HepG2 (cell line): ENCODE data around the gene GPSM1. TPM values are rescaled to one million over a fixed set of nuclear protein-coding genes. Genes with fewer than 3 reads are reported as not detected.
A peak's percentile ranks its signal among the peaks of the same experiment; 100 is the strongest.

Source experiments
- AHR ChIP-seq: IDR thresholded peaks from 2 replicates; pipeline ENCODE4 v1.6.1; 2018; ENCODE audit warnings: missing genetic modification reagents, missing compliant biosample characterization
- CBFB ChIP-seq: sonication (generic); formaldehyde crosslinking; IDR thresholded peaks from 2 replicates; pipeline ENCODE4 v1.4.0; 2020; ENCODE audit warnings: missing genetic modification reagents
- CBX2 ChIP-seq, 2 experiments: fragments of 200-600 bp in 1 of 2; sonication (generic); formaldehyde crosslinking in 1 of 2; IDR thresholded peaks; 2 replicates each; pipeline versions ENCODE4 v1.7.0 to v1.8.1; 2018 to 2022; ENCODE audit warnings: low read depth in 2 of 2, low read length in 1 of 2, mild to moderate bottlenecking in 1 of 2, missing genetic modification reagents in 1 of 2
- HDAC1 ChIP-seq: sonication (generic); formaldehyde crosslinking; IDR thresholded peaks from 2 replicates; pipeline ENCODE4 v1.5.1; 2020; ENCODE audit warnings: mild to moderate bottlenecking, missing genetic modification reagents
- HNF4G ChIP-seq, 2 experiments: sonication (generic) in 1 of 2; formaldehyde crosslinking in 1 of 2; IDR thresholded peaks; 2 replicates each; pipeline versions ENCODE4 v1.4.0 to v1.6.1; 2011 to 2020; ENCODE audit warnings: borderline replicate concordance in 2 of 2, low read depth in 2 of 2, mild to moderate bottlenecking in 2 of 2, low read length in 1 of 2, missing genetic modification reagents in 1 of 2, moderate library complexity in 1 of 2
- LBX2 ChIP-seq: sonication (generic); formaldehyde crosslinking; IDR thresholded peaks from 2 replicates; pipeline ENCODE4 v1.5.0; 2020; ENCODE audit warnings: missing genetic modification reagents, mild to moderate bottlenecking, borderline replicate concordance
- MNT ChIP-seq: fragments of 450-650 bp; IDR thresholded peaks from 2 replicates; pipeline ENCODE4 v1.6.1; 2016
- NAIF1 ChIP-seq: sonication (generic); formaldehyde crosslinking; IDR thresholded peaks from 2 replicates; pipeline ENCODE4 v1.5.0; 2020; ENCODE audit warnings: mild to moderate bottlenecking, missing genetic modification reagents, borderline replicate concordance
- NCOA5 ChIP-seq: sonication (generic); formaldehyde crosslinking; IDR thresholded peaks from 2 replicates; pipeline ENCODE4 v1.4.0; 2020; ENCODE audit warnings: missing genetic modification reagents
- SALL1 ChIP-seq: sonication (generic); formaldehyde crosslinking; IDR thresholded peaks from 2 replicates; pipeline ENCODE4 v1.8.0; 2022; ENCODE audit warnings: mild to moderate bottlenecking, missing genetic modification reagents
- SIN3A ChIP-seq: IDR thresholded peaks from 2 replicates; pipeline ENCODE4 v1.6.1; 2011; ENCODE audit warnings: low read depth, mild to moderate bottlenecking, control low read depth, low read length, borderline replicate concordance
- TGIF2 ChIP-seq: IDR thresholded peaks from 2 replicates; pipeline ENCODE4 v1.6.1; 2016; ENCODE audit warnings: control low read depth, missing compliant biosample characterization
- ZFP62 ChIP-seq: sonication (generic); formaldehyde crosslinking; IDR thresholded peaks from 2 replicates; pipeline ENCODE4 v1.4.0; 2020; ENCODE audit warnings: missing genetic modification reagents
- ZNF20 ChIP-seq: sonication (generic); formaldehyde crosslinking; IDR thresholded peaks from 2 replicates; pipeline ENCODE4 v1.4.0; 2020; ENCODE audit warnings: mild to moderate bottlenecking, moderate library complexity, missing genetic modification reagents
- ZNF205 ChIP-seq: IDR thresholded peaks from 2 replicates; pipeline ENCODE4 v1.6.1; 2018; ENCODE audit warnings: missing biosample characterization, missing genetic modification reagents
- ZNF33B ChIP-seq: sonication (generic); formaldehyde crosslinking; IDR thresholded peaks from 2 replicates; pipeline ENCODE4 v1.5.1; 2020; ENCODE audit warnings: mild to moderate bottlenecking, missing genetic modification reagents
- ZNF484 ChIP-seq: sonication (generic); formaldehyde crosslinking; IDR thresholded peaks from 2 replicates; pipeline ENCODE4 v1.5.1; 2020; ENCODE audit warnings: mild to moderate bottlenecking, low read depth, missing genetic modification reagents, borderline replicate concordance
- ZNF607 ChIP-seq: sonication (generic); formaldehyde crosslinking; IDR thresholded peaks from 2 replicates; pipeline ENCODE4 v1.5.1; 2020; ENCODE audit warnings: missing genetic modification reagents, mild to moderate bottlenecking, borderline replicate concordance
- ZNF629 ChIP-seq: sonication (generic); formaldehyde crosslinking; conservative IDR thresholded peaks from 2 replicates; pipeline ENCODE4 v1.5.0; 2020; ENCODE audit warnings: missing genetic modification reagents
- ZSCAN20 ChIP-seq: sonication (generic); formaldehyde crosslinking; IDR thresholded peaks from 2 replicates; pipeline ENCODE4 v1.4.0; 2020; ENCODE audit warnings: missing genetic modification reagents, mild to moderate bottlenecking, borderline replicate concordance
- polyA plus RNA-seq, 8 experiments: library from polyadenylated mRNA; depleted of rRNA in 3 of 8; stranded (reverse) in 7 of 8; unstranded in 1 of 8; fragments of >200 nt; fragmentation: Illumina TruSeq in 4 of 8; extraction: Trizol in 4 of 8; gene quantifications; 2 replicates each; pipeline versions ENCODE4 v1.2.1 to v1.2.3, GENCODE V29; 2011 to 2016; ENCODE audit warnings: low read depth in 4 of 8, missing spikeins in 1 of 8, mixed read lengths in 1 of 8; ENCODE audit not compliant: insufficient read depth in 1 of 8
- total RNA-seq, 5 experiments: library from RNA; depleted of rRNA; stranded (reverse); fragments of >200 nt; fragmentation: Illumina TruSeq; extraction: Trizol; gene quantifications; 2 replicates each; pipeline ENCODE4 v1.2.3, GENCODE V29; 2016; ENCODE audit warnings: low read depth in 1 of 5
- TF ChIP-seq, protein P1 (sequence below): sonication (generic); formaldehyde crosslinking; IDR thresholded peaks from 2 replicates; pipeline ENCODE4 v1.4.0; 2020; ENCODE audit warnings: missing genetic modification reagents
- TF ChIP-seq, protein P2 (sequence below): sonication (generic); formaldehyde crosslinking; IDR thresholded peaks from 2 replicates; pipeline ENCODE4 v1.8.1; 2023; ENCODE audit warnings: mild to moderate bottlenecking, inconsistent platforms, moderate library complexity, missing genetic modification reagents, borderline replicate concordance
- TF ChIP-seq, protein P3 (sequence below): sonication (generic); formaldehyde crosslinking; IDR thresholded peaks from 2 replicates; pipeline ENCODE4 v1.5.1; 2020; ENCODE audit warnings: mild to moderate bottlenecking, missing genetic modification reagents, borderline replicate concordance

The GPSM1 gene
- total and polyA plus RNA-seq, 2 of the 13 experiments (the other 11 are each of a cell fraction or from before 2014, with no cell fraction given): 1.0 to 2.4 TPM

- TF ChIP-seq CBX2 (IDR thresholded peaks at IDR 0.05; ENCODE audit: low read depth, low read length) (no peak), CBX2 (CRISPR knock-in tag; IDR thresholded peaks at IDR 0.05; ENCODE audit: low read depth) (no peak), ZNF33B (no peak), NAIF1 (CRISPR knock-in tag) (no peak), MNT (no peak), HDAC1 (CRISPR knock-in tag) (no peak), AHR (CRISPR knock-in tag) (0 out of 2 replicates have a peak, but pooled peaks have one; percentile 20), HNF4G (IDR thresholded peaks at IDR 0.05; ENCODE audit: borderline replicate concordance, low read depth, low read length) (no peak), HNF4G (CRISPR knock-in tag; IDR thresholded peaks at IDR 0.05; ENCODE audit: borderline replicate concordance, low read depth) (no peak), ZNF484 (CRISPR knock-in tag) (no peak), ZSCAN20 (CRISPR knock-in tag) (peak; percentile 32; the same call in 1 of the 2 replicates), LBX2 (CRISPR knock-in tag) (no peak), ZNF607 (CRISPR knock-in tag) (no peak), ZNF629 (CRISPR knock-in tag) (no peak), TGIF2 (0 out of 2 replicates have a peak, but pooled peaks have one; percentile 43), SIN3A (no peak), SALL1 (peak; percentile 6; the same call in 1 of the 2 replicates), NCOA5 (CRISPR knock-in tag) (no peak), ZNF20 (CRISPR knock-in tag) (no peak), CBFB (CRISPR knock-in tag) (no peak), ZNF205 (CRISPR knock-in tag) (no peak), ZFP62 (CRISPR knock-in tag) (no peak)
- TF ChIP-seq, protein P1, sequence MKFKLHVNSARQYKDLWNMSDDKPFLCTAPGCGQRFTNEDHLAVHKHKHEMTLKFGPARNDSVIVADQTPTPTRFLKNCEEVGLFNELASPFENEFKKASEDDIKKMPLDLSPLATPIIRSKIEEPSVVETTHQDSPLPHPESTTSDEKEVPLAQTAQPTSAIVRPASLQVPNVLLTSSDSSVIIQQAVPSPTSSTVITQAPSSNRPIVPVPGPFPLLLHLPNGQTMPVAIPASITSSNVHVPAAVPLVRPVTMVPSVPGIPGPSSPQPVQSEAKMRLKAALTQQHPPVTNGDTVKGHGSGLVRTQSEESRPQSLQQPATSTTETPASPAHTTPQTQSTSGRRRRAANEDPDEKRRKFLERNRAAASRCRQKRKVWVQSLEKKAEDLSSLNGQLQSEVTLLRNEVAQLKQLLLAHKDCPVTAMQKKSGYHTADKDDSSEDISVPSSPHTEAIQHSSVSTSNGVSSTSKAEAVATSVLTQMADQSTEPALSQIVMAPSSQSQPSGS (CRISPR knock-in tag): no peak
- TF ChIP-seq, protein P2, sequence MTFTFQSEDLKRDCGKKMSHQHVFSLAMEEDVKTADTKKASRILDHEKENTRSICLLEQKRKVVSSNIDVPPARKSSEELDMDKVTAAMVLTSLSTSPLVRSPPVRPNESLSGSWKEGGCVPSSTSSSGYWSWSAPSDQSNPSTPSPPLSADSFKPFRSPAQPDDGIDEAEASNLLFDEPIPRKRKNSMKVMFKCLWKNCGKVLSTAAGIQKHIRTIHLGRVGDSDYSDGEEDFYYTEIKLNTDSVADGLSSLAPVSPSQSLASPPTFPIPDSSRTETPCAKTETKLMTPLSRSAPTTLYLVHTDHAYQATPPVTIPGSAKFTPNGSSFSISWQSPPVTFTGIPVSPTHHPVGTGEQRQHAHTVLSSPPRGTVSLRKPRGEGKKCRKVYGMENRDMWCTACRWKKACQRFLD (CRISPR knock-in tag): 0 out of 2 replicates have a peak, but pooled peaks have one; percentile 4
- TF ChIP-seq, protein P3, sequence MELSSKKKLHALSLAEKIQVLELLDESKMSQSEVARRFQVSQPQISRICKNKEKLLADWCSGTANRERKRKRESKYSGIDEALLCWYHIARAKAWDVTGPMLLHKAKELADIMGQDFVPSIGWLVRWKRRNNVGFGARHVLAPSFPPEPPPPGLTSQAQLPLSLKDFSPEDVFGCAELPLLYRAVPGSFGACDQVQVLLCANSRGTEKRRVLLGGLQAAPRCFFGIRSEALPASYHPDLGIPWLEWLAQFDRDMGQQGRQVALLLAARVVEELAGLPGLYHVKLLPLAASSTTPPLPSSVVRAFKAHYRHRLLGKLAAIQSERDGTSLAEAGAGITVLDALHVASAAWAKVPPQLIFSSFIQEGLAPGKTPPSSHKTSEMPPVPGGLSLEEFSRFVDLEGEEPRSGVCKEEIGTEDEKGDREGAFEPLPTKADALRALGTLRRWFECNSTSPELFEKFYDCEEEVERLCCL (CRISPR knock-in tag): no peak
Observed at GRCh38 chr9:136399176-136400037, 72.1 kb downstream of the GPSM1 start (continued).
